ENCODE results near the gene TRIM71. TPM values are rescaled to one million over a fixed set of nuclear protein-coding genes. Genes with fewer than 3 reads are reported as not detected.

TRIM71 gene
- total and polyA plus RNA-seq, 2 experiments from 2014 or later = 3.3 to 21.8 TPM

DNA sequence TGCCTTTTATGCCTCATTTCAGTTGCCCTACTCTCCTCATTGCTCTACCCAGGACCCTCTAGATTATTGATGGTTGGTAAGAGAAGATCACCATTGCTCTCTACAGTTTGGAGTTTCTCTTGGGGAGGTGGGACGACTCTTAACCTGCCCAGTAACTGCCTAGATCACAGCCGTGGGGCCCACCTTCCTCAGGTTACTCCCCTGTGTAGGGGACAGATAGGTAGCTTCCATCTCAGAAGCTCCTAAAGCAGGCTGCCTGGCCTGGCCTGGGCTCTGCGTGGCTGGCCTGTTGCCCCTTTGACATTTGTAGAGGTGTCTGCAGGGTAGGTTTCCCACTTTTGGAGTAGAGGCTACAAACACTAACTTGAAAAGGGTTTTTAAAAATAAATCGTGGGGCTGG, 42.7 kb downstream of the TRIM71 start:
- TF ChIP-seq, protein P1, sequence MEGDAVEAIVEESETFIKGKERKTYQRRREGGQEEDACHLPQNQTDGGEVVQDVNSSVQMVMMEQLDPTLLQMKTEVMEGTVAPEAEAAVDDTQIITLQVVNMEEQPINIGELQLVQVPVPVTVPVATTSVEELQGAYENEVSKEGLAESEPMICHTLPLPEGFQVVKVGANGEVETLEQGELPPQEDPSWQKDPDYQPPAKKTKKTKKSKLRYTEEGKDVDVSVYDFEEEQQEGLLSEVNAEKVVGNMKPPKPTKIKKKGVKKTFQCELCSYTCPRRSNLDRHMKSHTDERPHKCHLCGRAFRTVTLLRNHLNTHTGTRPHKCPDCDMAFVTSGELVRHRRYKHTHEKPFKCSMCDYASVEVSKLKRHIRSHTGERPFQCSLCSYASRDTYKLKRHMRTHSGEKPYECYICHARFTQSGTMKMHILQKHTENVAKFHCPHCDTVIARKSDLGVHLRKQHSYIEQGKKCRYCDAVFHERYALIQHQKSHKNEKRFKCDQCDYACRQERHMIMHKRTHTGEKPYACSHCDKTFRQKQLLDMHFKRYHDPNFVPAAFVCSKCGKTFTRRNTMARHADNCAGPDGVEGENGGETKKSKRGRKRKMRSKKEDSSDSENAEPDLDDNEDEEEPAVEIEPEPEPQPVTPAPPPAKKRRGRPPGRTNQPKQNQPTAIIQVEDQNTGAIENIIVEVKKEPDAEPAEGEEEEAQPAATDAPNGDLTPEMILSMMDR (IDR thresholded peaks at IDR 0.05; ENCODE audit: low read depth, low read length) = no peak
- DNase-seq (ENCODE audit: low read depth in 1 of 2, low spot score in 1 of 2) = no peak
- H3K4me3 ChIP-seq = no peak overlapping the region
- no peaks in the 10 kb centered on the region for H3K9me3 ChIP-seq (ENCODE audit: low read depth)
- no peaks in the 10 kb centered on the region for H3K27me3 ChIP-seq
- H3K27ac ChIP-seq = no peak overlapping the region
- no peaks in the 10 kb centered on the region for H3K36me3 ChIP-seq
- H3K4me1 ChIP-seq (ENCODE audit: low read depth) = peaks cover 52% of the 10 kb centered on the region

DNA sequence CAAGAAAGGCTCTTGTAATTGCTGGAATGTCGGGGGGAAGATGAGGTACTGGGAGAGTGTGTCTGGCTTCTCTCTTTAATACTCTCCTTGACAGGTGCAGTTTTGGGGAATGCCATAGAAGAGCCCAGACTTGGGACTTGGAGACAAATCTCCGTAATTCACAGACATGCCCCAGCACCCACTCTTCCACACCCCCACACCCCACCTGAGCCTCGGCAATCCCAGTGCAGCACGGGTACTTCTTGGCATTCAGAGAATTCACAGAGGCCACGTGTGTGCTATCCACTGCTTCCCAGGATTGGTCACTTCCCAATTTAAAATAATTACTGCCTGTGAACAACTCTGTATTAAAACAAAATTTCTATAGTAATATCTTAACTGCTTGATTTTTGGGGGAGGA, 43.9 kb downstream of the TRIM71 start:
- H3K4me3 ChIP-seq = no peak overlapping the region

DNA sequence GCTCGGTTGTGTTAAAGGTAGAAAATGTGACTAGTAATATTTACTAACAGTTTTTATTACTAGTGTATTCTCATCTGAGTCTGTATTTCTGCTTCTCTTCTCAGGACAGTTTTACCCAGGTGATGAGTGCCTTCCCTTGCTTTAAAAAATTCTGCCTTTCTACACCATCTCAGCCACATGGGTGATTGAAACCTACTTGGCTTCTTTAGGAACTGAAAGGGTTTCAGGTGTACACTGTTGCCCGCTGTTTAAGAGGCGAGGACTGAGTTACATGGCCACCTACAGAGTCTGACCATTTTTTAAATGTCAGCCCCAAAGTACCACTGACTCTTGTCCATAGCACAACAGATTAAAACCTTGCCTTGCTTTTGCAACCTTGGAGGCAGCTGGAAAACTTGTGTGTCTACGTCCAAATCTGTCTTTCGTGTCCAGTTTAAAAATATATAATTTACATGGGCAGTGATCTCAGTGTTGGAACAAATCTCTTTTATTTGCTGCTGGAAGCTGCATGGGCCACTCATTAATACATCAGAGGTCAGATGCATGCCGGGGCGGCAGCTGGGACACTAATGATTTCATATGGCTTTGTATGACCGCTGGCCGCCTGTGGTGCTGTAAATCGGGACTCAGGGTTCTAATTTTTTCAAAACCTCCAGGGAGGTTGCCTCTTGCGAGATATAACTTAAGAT, 44.6 kb downstream of the TRIM71 start:
- Histone ChIP-seq H3K27me3 (no peaks in the 10 kb centered on the region), H3K4me1 (ENCODE audit: low read depth) (peaks cover 40% of the 10 kb centered on the region), H3K9me3 (ENCODE audit: low read depth) (no peaks in the 10 kb centered on the region), H3K4me3 (no peak overlapping the region), H3K27ac (peak overlapping the region; percentile 48), H3K36me3 (no peaks in the 10 kb centered on the region)
- DNase-seq (ENCODE audit: low read depth in 1 of 2, low spot score in 1 of 2) = no peak
- TF ChIP-seq, protein P1 (IDR thresholded peaks at IDR 0.05; ENCODE audit: low read depth, low read length) = no peak

More for the DNA sequence above, 43.9 kb downstream of the TRIM71 start:
- TF ChIP-seq, protein P1 (IDR thresholded peaks at IDR 0.05; ENCODE audit: low read depth, low read length) = no peak
- no peak for DNase-seq (ENCODE audit: low read depth in 1 of 2, low spot score in 1 of 2)
- H3K9me3 ChIP-seq (ENCODE audit: low read depth) = no peaks in the 10 kb centered on the region
- peaks cover 47% of the 10 kb centered on the region for H3K4me1 ChIP-seq (ENCODE audit: low read depth)
- peak overlapping the region; percentile 48 for H3K27ac ChIP-seq
- H3K36me3 ChIP-seq = no peaks in the 10 kb centered on the region
- no peaks in the 10 kb centered on the region for H3K27me3 ChIP-seq

DNA sequence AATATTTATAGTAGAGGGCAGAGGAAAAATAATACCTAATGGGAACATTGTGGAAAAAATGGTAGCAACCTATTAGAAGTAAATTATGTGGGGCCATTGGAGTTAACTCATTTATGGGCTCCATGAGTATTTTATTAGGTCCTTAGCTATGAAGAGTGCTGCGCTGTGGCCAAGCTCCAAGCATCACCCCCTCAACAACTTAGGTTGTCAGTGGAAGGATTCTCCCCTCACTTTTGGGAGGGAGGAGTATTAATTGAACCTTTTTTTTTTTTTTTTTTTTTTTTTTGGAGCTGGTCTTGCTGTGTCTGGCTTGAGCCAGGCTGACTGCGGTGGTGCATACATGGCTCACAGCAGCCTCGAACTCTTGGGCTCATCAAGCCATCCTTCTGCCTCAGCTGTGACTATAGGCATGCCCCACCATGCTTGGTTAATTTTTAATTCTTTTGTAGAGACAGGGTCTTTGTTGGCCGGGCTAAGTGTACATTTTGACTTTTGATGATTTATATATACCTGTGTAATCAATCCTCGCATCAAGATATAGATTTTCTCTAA, 45.2 kb downstream of the TRIM71 start:
- Histone ChIP-seq H3K27me3 (no peaks in the 10 kb centered on the region), H3K4me3 (no peak overlapping the region), H3K4me1 (ENCODE audit: low read depth) (peaks cover 40% of the 10 kb centered on the region), H3K27ac (no peak overlapping the region), H3K9me3 (ENCODE audit: low read depth) (no peaks in the 10 kb centered on the region), H3K36me3 (no peaks in the 10 kb centered on the region)
- TF ChIP-seq, protein P1 (IDR thresholded peaks at IDR 0.05; ENCODE audit: low read depth, low read length) = no peak
- DNase-seq (ENCODE audit: low read depth in 1 of 2, low spot score in 1 of 2) = no peak

DNA sequence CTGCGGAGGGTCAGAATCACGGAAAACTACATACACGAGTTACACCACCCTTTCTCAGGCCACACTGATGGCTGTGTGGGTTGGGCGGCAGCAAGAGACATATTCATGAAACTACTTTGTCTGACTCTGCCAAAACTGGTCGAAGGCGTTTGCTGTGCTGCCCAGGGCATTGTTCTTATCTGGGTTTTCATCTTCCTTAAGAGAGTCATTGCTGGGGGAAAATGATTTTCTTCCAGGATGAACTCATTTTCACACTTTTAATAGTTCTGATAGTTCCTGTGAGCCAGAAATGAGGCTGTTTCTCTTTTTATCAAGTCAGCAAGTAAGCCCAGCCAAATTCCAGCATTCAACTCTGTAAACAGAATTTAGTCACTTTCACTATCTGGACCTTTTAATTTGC, 47.6 kb downstream of the TRIM71 start:
- no peak overlapping the region for H3K27ac ChIP-seq
- H3K27me3 ChIP-seq = no peaks in the 10 kb centered on the region
- H3K36me3 ChIP-seq = no peaks in the 10 kb centered on the region
- TF ChIP-seq, protein P1 (IDR thresholded peaks at IDR 0.05; ENCODE audit: low read depth, low read length) = no peak
- peaks cover 57% of the 10 kb centered on the region for H3K4me1 ChIP-seq (ENCODE audit: low read depth)
- peak in 1 of 2 donors; percentile 37 for DNase-seq (ENCODE audit: low read depth in 1 of 2, low spot score in 1 of 2)
- no peaks in the 10 kb centered on the region for H3K9me3 ChIP-seq (ENCODE audit: low read depth)
- H3K4me3 ChIP-seq = no peak overlapping the region

Measured in cardiac muscle cell (in vitro differentiated cells and primary cell).